ENCODE data around the gene KRT86. TPM values are rescaled to one million over a fixed set of nuclear protein-coding genes. Genes with fewer than 3 reads are reported as not detected.

The KRT86 gene
- total and polyA plus RNA-seq, 7 experiments from 2014 or later: 0.13 to 1.5 TPM; not detected in 5

GRCh38 chr12:52306731-52307130 lies 32.3 kb downstream of the KRT86 start:
- no peak overlapping the region for H3K4me3 Mint-ChIP-seq
- H3K4me3 ChIP-seq (ENCODE audit: low read length): no peak overlapping the region
- H3K4me1 ChIP-seq (ENCODE audit: control insufficient read depth in 2 of 2, insufficient read depth in 2 of 2, low read length in 2 of 2): no peaks in the 10 kb centered on the region
- H3K27me3 Mint-ChIP-seq: peaks cover 29 to 61% (median 41%) of the 10 kb centered on the region in 5 donors
- peaks cover 11 to 31% (median 15%) of the 10 kb centered on the region in 7 donors for H3K4me1 Mint-ChIP-seq
- H3K36me3 ChIP-seq (ENCODE audit: control insufficient read depth in 2 of 3, insufficient read depth in 3 of 3, low read length in 3 of 3): no peaks in the 10 kb centered on the region
- ChIA-PET POLR2A (no interaction called here), CTCF (interaction anchor here (0.6 kb wide), 1 partner anchor 27 kb away, joined by 3 read pairs; no protein-coding TSS in a partner anchor)
- peaks cover 0 to 2% of the 10 kb centered on the region in 2 donors for H3K27me3 ChIP-seq (ENCODE audit: control insufficient read depth in 2 of 2, insufficient read depth in 2 of 2, low read length in 2 of 2)
- H3K27ac Mint-ChIP-seq: no peak overlapping the region
- ATAC-seq (no peak), DNase-seq (no peak)
- intact Hi-C loops (cut with micrococcal nuclease): no loop called here
- H3K36me3 Mint-ChIP-seq: peaks cover 0 to 5% (median 0%) of the 10 kb centered on the region in 5 donors
- H3K9me3 Mint-ChIP-seq: no peaks in the 10 kb centered on the region
- no peaks in the 10 kb centered on the region for H3K9me3 ChIP-seq (ENCODE audit: control insufficient read depth in 2 of 3, low read length in 3 of 3)
- no peak overlapping the region for H3K27ac ChIP-seq (ENCODE audit: low read depth, low read length)

- Histone ChIP-seq H3K36me3 (ENCODE audit: control insufficient read depth in 2 of 3, insufficient read depth in 3 of 3, low read length in 3 of 3) (no peaks in the 10 kb centered on the region), H3K4me1 (ENCODE audit: control insufficient read depth in 2 of 2, insufficient read depth in 2 of 2, low read length in 2 of 2) (no peaks in the 10 kb centered on the region), H3K27me3 (ENCODE audit: control insufficient read depth in 2 of 2, insufficient read depth in 2 of 2, low read length in 2 of 2) (peaks cover 0 to 2% of the 10 kb centered on the region in 2 donors), H3K9me3 (ENCODE audit: control insufficient read depth in 2 of 3, low read length in 3 of 3) (no peaks in the 10 kb centered on the region), H3K27ac (ENCODE audit: low read depth, low read length) (no peak overlapping the region), H3K4me3 (ENCODE audit: low read length) (no peak overlapping the region)
- DNase-seq (peak in 3 of 9 donors; percentile 14 to 60 (median 25)), ATAC-seq (peak; percentile 74)
- Mint-ChIP-seq H3K4me1 (peaks cover 11 to 31% (median 15%) of the 10 kb centered on the region in 7 donors), H3K4me3 (peak overlapping the region in 9 of 10 donors; percentile 8 to 78 (median 55)), H3K9me3 (no peaks in the 10 kb centered on the region), H3K36me3 (peaks cover 0 to 5% (median 0%) of the 10 kb centered on the region in 5 donors), H3K27me3 (peaks cover 39 to 73% (median 53%) of the 10 kb centered on the region in 5 donors), H3K27ac (no peak overlapping the region)
- intact Hi-C loops (cut with micrococcal nuclease): no loop called here
- ChIA-PET POLR2A (no interaction called here), CTCF (interaction anchor here (1.6 kb wide), 1 partner anchor 30 kb away, joined by 4 read pairs; no protein-coding TSS in a partner anchor)
These were observed 33.7 kb downstream of the KRT86 start for GRCh38 chr12:52307836-52308805.

DNA sequence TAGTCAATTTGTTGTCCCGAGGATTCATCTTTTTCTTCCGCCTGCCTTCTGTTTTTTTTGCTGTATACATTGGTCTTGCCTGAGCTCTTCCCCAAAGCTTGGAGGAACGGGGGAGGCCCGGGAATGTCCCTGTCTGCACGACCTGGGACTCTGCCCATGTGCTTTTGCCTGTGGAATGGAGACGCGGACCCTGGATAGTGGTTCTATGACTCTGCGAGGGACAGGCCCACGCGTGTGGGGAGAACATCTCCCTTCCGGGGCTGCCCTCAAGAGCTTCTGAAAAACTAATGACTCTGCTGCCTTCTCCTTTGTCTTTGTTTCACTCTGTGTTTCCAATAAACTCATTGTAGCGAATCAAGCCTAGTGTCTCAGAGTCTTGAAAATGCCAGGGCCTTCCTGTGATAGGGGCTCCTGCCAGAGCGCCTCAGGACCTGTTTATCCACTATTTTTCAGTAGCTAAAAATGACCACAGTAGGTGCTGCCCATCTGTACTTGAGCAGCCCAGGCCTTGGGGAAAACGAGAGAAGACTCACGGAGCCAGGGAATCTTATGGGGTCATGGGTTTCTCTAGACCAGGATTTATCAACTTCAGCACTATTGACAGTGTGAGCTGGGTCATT lies 34.5 kb downstream of the KRT86 start:
- H3K27me3 Mint-ChIP-seq: peaks cover 39 to 78% (median 53%) of the 10 kb centered on the region in 5 donors
- Histone ChIP-seq H3K27me3 (ENCODE audit: control insufficient read depth in 2 of 2, insufficient read depth in 2 of 2, low read length in 2 of 2) (peaks cover 0 to 2% of the 10 kb centered on the region in 2 donors), H3K27ac (ENCODE audit: low read depth, low read length) (no peak overlapping the region), H3K4me3 (ENCODE audit: low read length) (no peak overlapping the region), H3K36me3 (ENCODE audit: control insufficient read depth in 2 of 3, insufficient read depth in 3 of 3, low read length in 3 of 3) (no peaks in the 10 kb centered on the region), H3K9me3 (ENCODE audit: control insufficient read depth in 2 of 3, low read length in 3 of 3) (no peaks in the 10 kb centered on the region), H3K4me1 (ENCODE audit: control insufficient read depth in 2 of 2, insufficient read depth in 2 of 2, low read length in 2 of 2) (no peaks in the 10 kb centered on the region)
- peaks cover 0 to 5% (median 0%) of the 10 kb centered on the region in 5 donors for H3K36me3 Mint-ChIP-seq
- H3K4me1 Mint-ChIP-seq: peaks cover 11 to 31% (median 15%) of the 10 kb centered on the region in 7 donors
- ATAC-seq (no peak), DNase-seq (no peak)
- peak overlapping the region in 8 of 10 donors; percentile 8 to 78 (median 51) for H3K4me3 Mint-ChIP-seq
- CTCF ChIA-PET: interaction anchor here (1.6 kb wide), 1 partner anchor 31 kb away, joined by 4 read pairs; no protein-coding TSS in a partner anchor
- H3K27ac Mint-ChIP-seq: no peak overlapping the region
- intact Hi-C loops (cut with micrococcal nuclease): no loop called here
- H3K9me3 Mint-ChIP-seq: no peaks in the 10 kb centered on the region
- POLR2A ChIA-PET: no interaction called here

- POLR2A ChIA-PET: no interaction called here
- intact Hi-C loops (cut with micrococcal nuclease): no loop called here
These were observed 36.3 kb downstream of the KRT86 start for GRCh38 chr12:52310622-52311284.

DNA sequence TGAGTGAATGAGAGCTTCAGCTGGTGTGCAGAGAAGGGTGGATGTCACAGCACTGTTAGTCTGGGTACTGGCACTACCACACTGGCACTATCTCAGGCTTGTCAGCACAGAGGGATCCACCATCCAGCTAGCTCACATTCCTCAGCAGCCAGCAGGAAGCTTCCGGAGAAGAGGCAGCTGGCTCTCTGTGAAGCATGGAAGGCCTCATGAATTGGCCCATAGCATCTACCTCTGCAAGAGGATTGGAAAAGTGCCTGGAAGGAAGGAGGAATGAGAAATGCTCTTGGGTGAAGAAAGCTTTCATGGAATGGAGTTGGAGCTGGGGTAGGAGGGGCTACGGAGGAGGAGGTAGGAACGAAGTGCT lies 36.8 kb downstream of the KRT86 start:
- H3K4me1 Mint-ChIP-seq: peaks cover 0 to 13% (median 7%) of the 10 kb centered on the region in 7 donors
- Histone ChIP-seq H3K4me3 (ENCODE audit: low read length) (no peak overlapping the region), H3K9me3 (ENCODE audit: control insufficient read depth in 2 of 3, low read length in 3 of 3) (no peaks in the 10 kb centered on the region), H3K27me3 (ENCODE audit: control insufficient read depth in 2 of 2, insufficient read depth in 2 of 2, low read length in 2 of 2) (peaks cover 0 to 2% of the 10 kb centered on the region in 2 donors), H3K4me1 (ENCODE audit: control insufficient read depth in 2 of 2, insufficient read depth in 2 of 2, low read length in 2 of 2) (no peaks in the 10 kb centered on the region), H3K36me3 (ENCODE audit: control insufficient read depth in 2 of 3, insufficient read depth in 3 of 3, low read length in 3 of 3) (no peaks in the 10 kb centered on the region), H3K27ac (ENCODE audit: low read depth, low read length) (no peak overlapping the region)
- CTCF ChIA-PET: interaction anchor here (0.6 to 1.6 kb wide), 4 partner anchors 17 to 188 kb away, joined by 3 to 5 read pairs (median 3); no protein-coding TSS in a partner anchor
- H3K36me3 Mint-ChIP-seq: peaks cover 0 to 5% (median 0%) of the 10 kb centered on the region in 5 donors
- no peaks in the 10 kb centered on the region for H3K9me3 Mint-ChIP-seq
- POLR2A ChIA-PET: no interaction called here
- ATAC-seq: no peak
- peaks cover 38 to 69% (median 52%) of the 10 kb centered on the region in 5 donors for H3K27me3 Mint-ChIP-seq
- H3K4me3 Mint-ChIP-seq: no peak overlapping the region
- H3K27ac Mint-ChIP-seq: no peak overlapping the region
- no peak for DNase-seq
- intact Hi-C loops (cut with micrococcal nuclease): no loop called here

More at GRCh38 chr12:52310622-52311284, 36.3 kb downstream of the KRT86 start:
- H3K27me3 ChIP-seq (ENCODE audit: control insufficient read depth in 2 of 2, insufficient read depth in 2 of 2, low read length in 2 of 2): peaks cover 0 to 2% of the 10 kb centered on the region in 2 donors
- no peaks in the 10 kb centered on the region for H3K36me3 ChIP-seq (ENCODE audit: control insufficient read depth in 2 of 3, insufficient read depth in 3 of 3, low read length in 3 of 3)
- no peaks in the 10 kb centered on the region for H3K4me1 ChIP-seq (ENCODE audit: control insufficient read depth in 2 of 2, insufficient read depth in 2 of 2, low read length in 2 of 2)
- H3K27ac ChIP-seq (ENCODE audit: low read depth, low read length): no peak overlapping the region
- Mint-ChIP-seq H3K36me3 (peaks cover 0 to 5% (median 0%) of the 10 kb centered on the region in 5 donors), H3K4me3 (no peak overlapping the region), H3K4me1 (peaks cover 0 to 18% (median 8%) of the 10 kb centered on the region in 7 donors), H3K27me3 (peaks cover 39 to 74% (median 53%) of the 10 kb centered on the region in 5 donors), H3K9me3 (no peaks in the 10 kb centered on the region), H3K27ac (no peak overlapping the region)
- H3K9me3 ChIP-seq (ENCODE audit: control insufficient read depth in 2 of 3, low read length in 3 of 3): no peaks in the 10 kb centered on the region
- no peak for ATAC-seq
- CTCF ChIA-PET: interaction anchor here (0.6 to 1.6 kb wide), 4 partner anchors 17 to 188 kb away, joined by 3 to 5 read pairs (median 3); no protein-coding TSS in a partner anchor
- no peak overlapping the region for H3K4me3 ChIP-seq (ENCODE audit: low read length)
- no peak for DNase-seq

GRCh38 chr12:52312086-52312485 lies 37.6 kb downstream of the KRT86 start:
- Histone ChIP-seq H3K4me3 (ENCODE audit: low read length) (no peak overlapping the region), H3K4me1 (ENCODE audit: control insufficient read depth in 2 of 2, insufficient read depth in 2 of 2, low read length in 2 of 2) (no peaks in the 10 kb centered on the region), H3K27ac (ENCODE audit: low read depth, low read length) (no peak overlapping the region), H3K9me3 (ENCODE audit: control insufficient read depth in 2 of 3, low read length in 3 of 3) (no peaks in the 10 kb centered on the region), H3K36me3 (ENCODE audit: control insufficient read depth in 2 of 3, insufficient read depth in 3 of 3, low read length in 3 of 3) (no peaks in the 10 kb centered on the region), H3K27me3 (ENCODE audit: control insufficient read depth in 2 of 2, insufficient read depth in 2 of 2, low read length in 2 of 2) (peaks cover 0 to 2% of the 10 kb centered on the region in 2 donors)
- H3K9me3 Mint-ChIP-seq: peaks cover 0 to 3% (median 0%) of the 10 kb centered on the region in 11 donors
- H3K4me1 Mint-ChIP-seq: peaks cover 0 to 11% (median 5%) of the 10 kb centered on the region in 7 donors
- H3K4me3 Mint-ChIP-seq: no peak overlapping the region
- POLR2A ChIA-PET: no interaction called here
- DNase-seq: no peak
- peaks cover 0 to 5% (median 0%) of the 10 kb centered on the region in 5 donors for H3K36me3 Mint-ChIP-seq
- peaks cover 32 to 60% (median 43%) of the 10 kb centered on the region in 5 donors for H3K27me3 Mint-ChIP-seq
- no peak overlapping the region for H3K27ac Mint-ChIP-seq
- no peak for ATAC-seq
- intact Hi-C loops (cut with micrococcal nuclease): no loop called here
- CTCF ChIA-PET: interaction anchor here (1.6 kb wide), 1 partner anchor 16 kb away, joined by 5 read pairs; no protein-coding TSS in a partner anchor
